Keratinocyte (primary cell): Measurements from ENCODE around the gene TNPO2. TPM values are rescaled to one million over a fixed set of nuclear protein-coding genes. Genes with fewer than 3 reads are reported as not detected.

Source experiments
- DNase-seq: peaks from one replicate; pipeline ENCODE4 v3.0.0-alpha.2; 2011; ENCODE audit warnings: low read depth, missing footprints, low spot score
- FAIRE-seq: peaks from 2 replicates; lab custom pipeline; 2011; peaks lifted over from hg19 to GRCh38; lab: Jason Lieb, UNC
- H2AFZ ChIP-seq: 2 replicates; pipeline ENCODE4 v1.6.0; 2012; ENCODE audit warnings: low read length, control low read depth, inconsistent platforms; ENCODE audit not compliant: control insufficient read depth
- H3K27ac ChIP-seq: 2 replicates; pipeline ENCODE4 v1.5.1; 2011; ENCODE audit warnings: low read length; ENCODE audit not compliant: control insufficient read depth, insufficient read depth
- H3K27me3 ChIP-seq: 3 replicates; pipeline ENCODE4 v1.6.0; 2011; ENCODE audit warnings: low read length; ENCODE audit not compliant: control insufficient read depth, insufficient read depth; ENCODE audit errors: extremely low read depth
- H3K36me3 ChIP-seq, 2 experiments: 2 replicates in 1 of 2; 3 replicates in 1 of 2; pipeline ENCODE4 v1.5.1; 2011; ENCODE audit warnings: low read length in 2 of 2, mild to moderate bottlenecking in 1 of 2; ENCODE audit not compliant: control insufficient read depth in 2 of 2, insufficient read depth in 2 of 2; ENCODE audit errors: extremely low read depth in 1 of 2
- H3K4me1 ChIP-seq: 3 replicates; pipeline ENCODE4 v1.5.1; 2011; ENCODE audit warnings: low read length; ENCODE audit not compliant: control insufficient read depth, insufficient read depth; ENCODE audit errors: extremely low read depth
- H3K4me2 ChIP-seq: 3 replicates; pipeline ENCODE4 v1.6.0; 2011; ENCODE audit warnings: low read depth, low read length; ENCODE audit not compliant: control insufficient read depth, insufficient read depth; ENCODE audit errors: extremely low read depth
- H3K4me3 ChIP-seq, 3 experiments: fragments of 200-600 bp in 1 of 3; sonication (generic) in 1 of 3; 2 replicates in 2 of 3; 3 replicates in 1 of 3; pipeline ENCODE4 v1.5.1; 2011 to 2016; ENCODE audit warnings: low read length in 3 of 3, mild to moderate bottlenecking in 3 of 3, control low read depth in 2 of 3, inconsistent platforms in 1 of 3, low read depth in 1 of 3, mixed read lengths in 1 of 3, mixed run types in 1 of 3, moderate library complexity in 1 of 3; ENCODE audit not compliant: control insufficient read depth in 2 of 3, insufficient read depth in 2 of 3; ENCODE audit errors: extremely low read depth in 1 of 3
- H3K79me2 ChIP-seq: 2 replicates; pipeline ENCODE4 v1.6.0; 2012; ENCODE audit warnings: low read length; ENCODE audit not compliant: control insufficient read depth, insufficient read depth
- H3K9ac ChIP-seq: 3 replicates; pipeline ENCODE4 v1.6.0; 2011; ENCODE audit warnings: low read length; ENCODE audit not compliant: control insufficient read depth, insufficient read depth; ENCODE audit errors: extremely low read depth
- H3K9me1 ChIP-seq: 3 replicates; pipeline ENCODE4 v1.6.0; 2011; ENCODE audit warnings: low read length; ENCODE audit not compliant: control insufficient read depth, insufficient read depth; ENCODE audit errors: extremely low read depth
- H3K9me3 ChIP-seq: 2 replicates; pipeline ENCODE4 v1.5.1; 2012; ENCODE audit warnings: low read depth, low read length; ENCODE audit not compliant: control insufficient read depth
- H4K20me1 ChIP-seq: 3 replicates; pipeline ENCODE4 v1.6.0; 2011; ENCODE audit warnings: low read length; ENCODE audit not compliant: control insufficient read depth, insufficient read depth; ENCODE audit errors: extremely low read depth
- CTCF ChIP-seq, 3 experiments: IDR thresholded peaks in 1 of 3; conservative IDR thresholded peaks in 1 of 3; optimal IDR thresholded peaks in 1 of 3; 2 replicates in 2 of 3; 3 replicates in 1 of 3; pipeline versions ENCODE3 to v1.5.1; 2011; ENCODE audit warnings: low read length in 3 of 3, mild to moderate bottlenecking in 3 of 3, moderate library complexity in 2 of 3, control low read depth in 1 of 3, inconsistent platforms in 1 of 3; ENCODE audit not compliant: insufficient read depth in 2 of 3; ENCODE audit errors: extremely low read depth in 1 of 3
- EZH2 ChIP-seq: IDR thresholded peaks from one replicate; pipeline ENCODE4 v1.6.1; 2012; ENCODE audit warnings: inconsistent platforms, mild to moderate bottlenecking, low read length, moderate library complexity
- dilution Hi-C: fragments of 300-500 bp; cut with MboI; formaldehyde crosslinking; loops from one replicate; pipeline ENCODE4 v1.7.0; 2020; ENCODE audit warnings: low sequenced_read_pairs; ENCODE audit not compliant: extremely low pct_ligation_motif_present
- polyA plus RNA-seq, 5 experiments: library from polyadenylated mRNA; depleted of rRNA in 3 of 5; stranded (reverse) in 3 of 5; stranded (forward) in 1 of 5; unstranded in 1 of 5; fragments of >200 nt; gene quantifications; 1 replicate in 1 of 5; 2 replicates in 3 of 5; 3 replicates in 1 of 5; pipeline versions ENCODE4 v1.2.1 to v1.2.3, GENCODE V29; 2011 to 2012; ENCODE audit warnings: missing spikeins in 2 of 5, low read depth in 1 of 5, low replicate concordance in 1 of 5

The TNPO2 gene
- polyA plus RNA-seq, 1 donor (not counting 4 experiments of a cell fraction or from before 2014, with no cell fraction given) = 75.3 TPM

GRCh38 chr19:12745166-12745897, 21.6 kb upstream of the TNPO2 start:
- Histone ChIP-seq H3K27me3 (peaks cover 3% of the 10 kb centered on the region), H3K27ac (no peak overlapping the region), H2AFZ (no peak overlapping the region), H3K4me3 (no peak overlapping the region), H3K79me2 (no peaks in the 10 kb centered on the region), H3K9ac (no peak overlapping the region), H3K4me1 (peaks cover 11% of the 10 kb centered on the region), H3K9me1 (no peaks in the 10 kb centered on the region), H3K36me3 (peaks cover 11 to 23% of the 10 kb centered on the region in 2 experiments), H3K9me3 (no peaks in the 10 kb centered on the region), H3K4me2 (no peak overlapping the region), H4K20me1 (no peaks in the 10 kb centered on the region)
- dilution Hi-C loops = no loop called here
- DNase-seq (no peak), FAIRE-seq (no peak)
- TF ChIP-seq EZH2 (no peak), CTCF (optimal IDR thresholded peaks at IDR 0.05 in 1 of 3, IDR thresholded peaks at IDR 0.05 in 1 of 3, conservative IDR thresholded peaks at IDR 0.05 in 1 of 3; ENCODE audit: extremely low read depth in 1 of 3, insufficient read depth in 2 of 3, low read length in 3 of 3) (no peak)

- Histone ChIP-seq H3K36me3 (peaks cover 4 to 5% of the 10 kb centered on the region in 2 experiments), H3K27ac (peak overlapping the region; percentile 97), H3K79me2 (peaks cover 36% of the 10 kb centered on the region), H3K9ac (peak overlapping the region; percentile 84), H4K20me1 (peaks cover 4% of the 10 kb centered on the region), H3K4me3 (peak overlapping the region; percentile 74 to 98 (median 80)), H3K4me2 (peak overlapping the region; percentile 99), H3K4me1 (peaks cover 15% of the 10 kb centered on the region), H3K27me3 (no peaks in the 10 kb centered on the region), H3K9me1 (no peaks in the 10 kb centered on the region), H3K9me3 (no peaks in the 10 kb centered on the region), H2AFZ (peak overlapping the region; percentile 77)
- FAIRE-seq (no peak), DNase-seq (no peak)
- dilution Hi-C loops = no loop called here
- TF ChIP-seq CTCF (optimal IDR thresholded peaks at IDR 0.05 in 1 of 3, IDR thresholded peaks at IDR 0.05 in 1 of 3, conservative IDR thresholded peaks at IDR 0.05 in 1 of 3; ENCODE audit: extremely low read depth in 1 of 3, insufficient read depth in 2 of 3, low read length in 3 of 3) (no peak), EZH2 (no peak)
Measured at GRCh38 chr19:12737835-12738351, 14.2 kb upstream of the TNPO2 start.
